ENCODE measurements around the gene EMP2.
"Not testable (repeated sequence)": the region's sequence is repeated elsewhere in the genome, so short reads cannot be mapped to it uniquely, and the experiment has no call there.

Gene EMP2

GRCh38 chr16:10547708-10548107 lies 32.7 kb downstream of the EMP2 start:
- FAIRE-seq = no peak

- no peak for FAIRE-seq
Observed at GRCh38 chr16:10543231-10543977, 37.0 kb downstream of the EMP2 start.

- no peak for FAIRE-seq
Observed at GRCh38 chr16:10541366-10541765, 39.0 kb downstream of the EMP2 start.

DNA sequence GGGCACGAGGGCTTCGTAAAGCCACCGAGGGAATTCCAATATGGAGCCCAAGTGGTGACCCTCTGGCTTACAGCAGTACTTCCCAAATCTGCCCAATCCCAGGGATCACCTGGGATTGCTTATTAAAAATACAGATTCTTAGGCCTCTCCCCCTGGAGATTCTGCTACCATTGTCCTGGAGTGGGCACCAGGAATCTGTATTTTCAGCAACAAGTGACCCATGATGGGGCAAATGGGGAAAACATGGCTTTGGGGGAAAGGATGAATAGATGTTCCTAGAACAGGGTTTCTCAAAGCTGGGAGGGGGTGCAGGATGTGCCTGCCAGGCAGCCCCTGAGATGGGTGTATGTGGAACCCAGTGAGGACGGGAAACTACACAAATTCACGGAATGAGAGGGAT lies 40.6 kb downstream of the EMP2 start:
- FAIRE-seq = no peak

DNA sequence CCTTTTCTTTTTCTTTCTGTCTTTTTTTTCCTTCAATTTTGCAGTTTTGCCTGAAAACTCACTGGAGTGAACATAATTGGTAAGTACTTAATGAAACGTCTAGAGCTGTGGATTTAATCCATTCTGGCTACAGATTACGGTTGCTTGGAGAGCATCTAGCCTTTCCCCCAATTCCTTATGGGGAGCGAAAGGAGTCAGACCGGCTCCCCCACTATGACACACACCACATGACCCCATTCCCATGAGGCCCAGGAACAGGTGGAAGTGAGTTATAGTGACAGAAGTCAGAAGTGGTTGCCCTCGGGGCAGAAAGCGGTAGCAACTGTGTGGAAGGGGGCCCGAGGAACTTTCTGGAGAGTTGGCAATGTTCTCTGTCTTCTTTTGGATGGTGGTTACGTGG lies 41.2 kb downstream of the EMP2 start:
- no peak for FAIRE-seq

DNA sequence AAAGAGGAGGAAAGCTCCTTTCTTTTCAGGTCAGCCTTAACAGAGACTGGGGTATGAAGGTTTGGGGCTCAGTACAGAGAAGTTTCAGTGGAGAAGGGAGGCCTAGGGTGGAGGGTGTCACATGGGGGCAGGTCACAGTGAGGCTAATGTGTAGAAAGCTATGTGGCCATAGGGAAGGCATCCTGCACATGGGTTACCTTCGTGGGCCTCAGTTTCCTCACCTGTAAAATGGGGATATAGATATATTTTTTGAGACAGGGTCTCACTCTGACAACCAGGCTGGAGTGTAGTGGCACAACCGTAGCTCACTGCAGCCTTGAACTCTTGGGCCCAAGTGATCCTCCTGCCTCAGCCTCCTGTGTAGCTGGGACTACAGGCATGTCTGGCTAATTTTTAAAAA lies 41.8 kb downstream of the EMP2 start:
- no peak for FAIRE-seq

GRCh38 chr16:10537946-10538345 lies 42.5 kb downstream of the EMP2 start:
- FAIRE-seq = no peak

GRCh38 chr16:10536814-10537389 lies 43.5 kb downstream of the EMP2 start:
- FAIRE-seq = no peak

GRCh38 chr16:10536328-10536727 lies 44.1 kb downstream of the EMP2 start:
- not testable (repeated sequence) for FAIRE-seq

DNA sequence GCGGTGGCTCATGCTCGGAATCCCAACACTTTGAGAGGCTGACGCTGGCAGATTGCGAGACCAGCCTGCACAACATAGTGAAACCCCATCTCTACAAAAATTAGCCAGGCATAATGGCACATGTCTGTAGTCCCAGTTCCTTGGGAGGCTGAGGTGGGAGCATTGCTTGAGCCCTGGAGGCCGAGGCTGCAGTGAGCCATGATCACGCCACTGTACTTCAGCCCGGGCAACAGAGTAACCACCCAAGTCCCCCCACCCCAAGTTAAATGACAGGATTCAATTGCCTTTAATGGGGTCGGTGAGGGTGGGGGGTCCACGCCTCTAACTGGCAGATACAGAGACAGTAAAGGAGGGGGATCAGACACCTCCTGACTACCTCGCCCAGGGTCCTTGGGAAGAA lies 44.9 kb downstream of the EMP2 start:
- FAIRE-seq = no peak

DNA sequence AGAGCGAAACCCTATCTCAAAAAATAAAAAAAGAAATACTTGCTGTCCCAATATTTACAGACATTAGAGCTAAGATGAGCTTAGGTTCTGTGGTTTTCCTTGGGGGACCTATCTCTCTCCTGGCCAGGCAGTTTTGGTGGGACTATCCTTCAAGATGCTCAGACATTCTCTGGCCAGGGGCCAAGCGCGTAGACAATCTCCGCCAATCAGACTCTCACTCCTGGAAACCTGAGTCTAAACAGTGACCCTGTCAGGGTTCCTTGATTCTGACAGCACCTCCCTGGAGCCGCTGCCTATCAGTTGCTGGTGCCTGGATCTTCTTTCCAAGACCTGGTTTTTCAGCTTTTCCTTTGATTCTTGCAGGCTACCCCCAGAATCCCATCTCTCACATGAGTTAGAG lies 45.6 kb downstream of the EMP2 start:
- no peak for FAIRE-seq

DNA sequence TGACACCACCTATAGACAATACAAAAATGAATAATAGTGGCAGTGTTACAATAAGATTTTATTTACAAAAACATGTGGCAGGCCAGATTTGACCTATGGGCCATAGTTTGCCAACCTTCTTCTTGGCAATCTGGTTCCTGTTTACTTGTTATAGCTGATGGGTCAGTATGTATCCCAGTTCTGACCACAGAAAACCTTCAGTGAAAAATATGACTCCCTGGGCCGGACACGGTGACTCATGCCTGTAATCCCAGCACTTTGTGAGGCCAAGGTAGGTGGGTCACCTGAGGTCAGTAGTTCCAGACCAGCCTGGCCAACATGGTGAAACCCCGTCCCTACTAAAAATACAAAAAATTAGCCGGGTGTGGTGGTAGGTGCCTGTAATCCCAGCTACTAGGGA lies 46.8 kb downstream of the EMP2 start:
- not testable (repeated sequence) for FAIRE-seq

DNA sequence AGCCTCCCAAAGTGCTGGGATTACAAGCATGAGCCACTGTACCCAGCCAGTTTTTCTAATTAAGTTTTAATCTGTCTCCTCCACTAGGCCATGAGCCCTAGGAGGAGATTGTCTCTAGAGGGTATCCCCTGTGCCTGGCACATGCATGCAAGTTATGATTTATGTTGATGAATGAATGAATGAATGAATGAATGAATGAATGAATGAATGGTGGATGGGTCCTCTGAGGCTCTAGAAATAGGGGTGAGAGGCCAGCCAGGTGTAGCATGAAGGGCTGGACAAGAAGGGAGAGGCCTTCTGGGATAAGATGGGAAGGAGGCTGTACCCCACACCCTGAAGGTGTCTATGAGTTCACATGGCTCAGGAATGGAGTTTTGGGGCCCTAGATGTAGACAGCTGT lies 48.8 kb downstream of the EMP2 start:
- FAIRE-seq = no peak

GRCh38 chr16:10530685-10531084 lies 49.7 kb downstream of the EMP2 start:
- no peak for FAIRE-seq

GRCh38 chr16:10529895-10530669 lies 50.3 kb downstream of the EMP2 start:
- no peak for FAIRE-seq

DNA sequence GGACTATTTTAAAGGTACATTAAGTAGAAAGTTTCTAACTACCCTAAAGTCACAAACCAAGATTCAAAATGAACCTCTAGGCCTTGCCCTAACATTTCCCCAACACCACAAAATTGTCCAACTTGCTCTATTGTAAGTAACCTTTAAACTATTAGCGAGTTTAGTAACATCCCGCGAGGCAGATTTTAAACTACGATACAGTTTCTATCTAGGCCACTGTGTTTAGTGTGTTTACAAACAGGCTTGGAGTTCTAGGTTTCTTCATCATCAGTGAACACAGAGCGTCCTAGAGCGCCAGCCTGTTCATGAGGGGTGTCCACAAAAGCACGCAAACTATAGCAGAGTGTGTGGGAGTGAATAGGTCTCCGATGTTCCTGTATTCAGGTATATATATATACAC lies 51.8 kb downstream of the EMP2 start:
- FAIRE-seq = no peak

DNA sequence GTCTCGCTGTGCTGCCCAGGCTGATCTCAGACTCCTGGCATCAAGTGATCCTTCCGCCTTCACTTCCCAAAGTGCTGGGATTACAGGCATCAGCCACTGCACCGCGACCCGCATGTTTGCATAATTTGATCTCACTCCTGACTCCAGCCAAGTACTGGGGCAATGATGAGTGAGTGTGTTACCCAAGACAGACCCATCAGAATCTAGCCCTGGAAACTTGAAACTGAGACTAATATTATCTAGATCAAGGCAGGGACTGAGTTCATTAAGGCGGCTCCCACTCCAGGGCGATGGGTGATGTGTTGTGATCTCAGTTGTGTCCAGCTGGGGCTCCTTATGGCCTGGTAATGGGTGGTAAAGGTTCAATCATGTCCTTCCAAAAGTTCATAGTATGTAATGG lies 53.4 kb downstream of the EMP2 start:
- FAIRE-seq = no peak

DNA sequence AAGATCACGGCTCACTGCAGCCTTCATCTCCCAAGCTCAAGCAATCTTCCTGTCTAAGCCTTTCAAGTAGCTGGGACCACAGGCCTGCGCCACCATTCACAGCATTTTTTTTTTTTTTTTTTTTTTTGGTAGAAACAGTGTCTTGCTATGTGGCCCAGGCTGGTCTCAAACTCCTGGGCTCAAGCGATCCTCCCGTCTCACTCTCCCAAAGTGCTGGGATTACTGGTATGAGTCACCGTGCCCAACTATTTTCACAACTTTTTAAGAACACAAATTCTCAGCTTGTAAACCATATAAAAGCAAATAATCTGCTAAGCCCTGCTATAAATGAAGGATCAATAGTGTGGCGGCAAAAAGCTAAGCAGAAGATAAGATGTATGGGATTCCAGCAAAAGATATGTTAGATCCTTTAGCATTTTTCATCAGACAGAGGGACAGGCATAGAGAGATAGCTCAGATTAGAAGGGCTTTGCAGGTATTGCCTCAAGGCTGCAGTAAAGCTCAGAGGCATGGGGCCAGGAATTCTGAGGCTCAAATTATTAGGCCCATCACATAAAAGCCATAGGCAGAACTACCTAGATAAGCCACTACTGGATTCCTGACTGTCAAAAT lies 55.1 kb downstream of the EMP2 start:
- FAIRE-seq = no peak

- no peak for FAIRE-seq
Observed at GRCh38 chr16:10522966-10523365, 57.4 kb downstream of the EMP2 start.

DNA sequence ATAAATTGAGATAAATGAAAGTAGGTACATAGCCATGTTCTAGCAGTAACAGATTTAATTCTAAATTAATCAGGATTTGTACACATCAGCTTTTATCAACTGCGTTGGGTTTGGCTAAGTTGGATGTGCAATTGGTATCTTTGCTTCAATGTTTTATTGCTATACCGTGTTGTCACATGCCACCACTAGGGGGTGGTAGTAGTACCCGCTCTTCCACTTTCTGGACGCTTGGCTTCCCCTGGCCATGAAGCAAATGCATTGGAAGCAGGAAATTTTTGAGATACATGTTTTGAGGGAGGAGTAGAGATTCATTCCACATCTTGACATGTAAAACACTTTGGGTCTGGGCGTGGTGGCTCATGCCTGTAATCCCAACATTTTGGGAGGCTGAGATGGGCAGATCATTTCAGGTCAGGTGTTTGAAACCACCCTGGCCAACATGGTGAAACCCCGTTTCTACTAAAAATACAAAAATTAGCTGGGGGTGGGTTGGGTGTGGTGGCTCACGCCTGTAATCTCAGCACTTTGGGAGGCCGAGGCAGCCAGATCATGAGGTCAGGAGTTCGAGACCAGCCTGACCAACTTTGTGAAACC lies 58.6 kb downstream of the EMP2 start:
- FAIRE-seq = peak; percentile 46

DNA sequence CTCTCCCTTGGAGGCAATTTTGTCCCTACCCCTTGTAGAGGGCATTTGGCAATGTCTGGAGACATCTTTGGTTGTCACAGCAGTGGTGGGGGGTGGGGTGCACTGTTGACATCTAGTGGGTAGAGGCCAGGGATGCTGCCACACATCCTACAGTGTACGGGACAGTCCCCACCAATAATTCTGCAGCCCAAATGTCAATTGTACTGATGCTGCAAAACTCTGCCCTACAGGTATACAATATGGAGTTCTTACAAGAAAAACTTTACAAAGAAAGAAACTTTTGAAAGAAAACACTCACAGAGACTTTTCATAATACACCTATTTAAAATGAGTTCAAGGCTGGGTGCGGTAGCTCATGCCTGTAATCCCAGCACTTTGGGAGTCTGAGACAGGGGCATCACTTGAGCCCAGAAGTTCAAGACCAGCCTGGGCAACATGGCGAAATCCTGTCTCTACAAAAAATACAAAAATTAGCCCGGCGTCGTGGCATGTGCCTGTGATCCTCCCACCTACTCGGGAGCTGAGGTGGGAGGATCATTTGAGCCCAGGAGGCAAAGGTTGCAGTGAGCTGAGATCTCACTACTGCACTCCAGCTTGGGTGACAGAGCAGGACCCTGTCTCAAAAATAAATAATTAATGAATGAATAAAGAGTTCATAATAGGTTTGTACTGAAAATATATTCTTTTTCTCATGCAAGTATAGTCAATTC lies 59.4 kb downstream of the EMP2 start:
- FAIRE-seq = no peak
